Endothelial cell of umbilical vein (primary cell): ENCODE results near the gene GRID1. TPM values are rescaled to one million over a fixed set of nuclear protein-coding genes. Genes with fewer than 3 reads are reported as not detected.

Experiments
- BruUV-seq: library from RNA; stranded (reverse); fragments of 400-500 nt; replicated peaks from 2 replicates; lab custom pipeline; 2021; lab: Mats Ljungman, UMichigan
- CTCF ChIA-PET: fragments of 300-600, 350-600 bp; sonication (Branson Sonifier 250); formaldehyde crosslinking; loops from one replicate; lab custom pipeline; 2021; ENCODE audit warnings: antibody characterized with exemption, inconsistent platforms; lab: Charles Lee
- POLR2A ChIA-PET: fragments of 300-600, 350-600 bp; sonication (Branson Sonifier 250); formaldehyde crosslinking; loops from one replicate; lab custom pipeline; 2021; ENCODE audit warnings: antibody characterized with exemption, inconsistent platforms; lab: Charles Lee
- DNase-seq: peaks from one replicate; pipeline ENCODE4 v3.0.0-alpha.2; 2011; ENCODE audit warnings: low read depth, low spot score
- FAIRE-seq: peaks from 2 replicates; lab custom pipeline; 2011; peaks lifted over from hg19 to GRCh38; lab: Jason Lieb, UNC
- H2AFZ ChIP-seq: 2 replicates; pipeline ENCODE4 v1.6.0; 2012; ENCODE audit warnings: low read depth, low read length, control low read depth, inconsistent platforms
- H3K27ac ChIP-seq: 2 replicates; pipeline ENCODE4 v1.5.1; 2011; ENCODE audit warnings: low read depth, mild to moderate bottlenecking, control low read depth, low read length, moderate library complexity; ENCODE audit not compliant: insufficient read depth
- H3K27me3 ChIP-seq, 2 experiments: 2 replicates each; pipeline versions ENCODE4 v1.6.0 to v1.6.1; 2011; ENCODE audit warnings: low read length in 2 of 2, mixed read lengths in 1 of 2; ENCODE audit not compliant: control insufficient read depth in 2 of 2, insufficient read depth in 2 of 2
- H3K36me3 ChIP-seq, 2 experiments: 2 replicates in 1 of 2; 3 replicates in 1 of 2; pipeline ENCODE4 v1.5.1; 2011; ENCODE audit warnings: low read length in 2 of 2, mild to moderate bottlenecking in 1 of 2, moderate library complexity in 1 of 2; ENCODE audit not compliant: control insufficient read depth in 2 of 2, insufficient read depth in 2 of 2; ENCODE audit errors: extremely low read depth in 1 of 2
- H3K4me1 ChIP-seq: 3 replicates; pipeline ENCODE4 v1.5.1; 2011; ENCODE audit warnings: mild to moderate bottlenecking, low read length; ENCODE audit not compliant: control insufficient read depth, insufficient read depth; ENCODE audit errors: extremely low read depth
- H3K4me2 ChIP-seq: 2 replicates; pipeline ENCODE4 v1.6.1; 2011; ENCODE audit warnings: low read length, control low read depth, mixed read lengths; ENCODE audit not compliant: insufficient read depth
- H3K4me3 ChIP-seq, 3 experiments: fragments of 200-600 bp in 1 of 3; sonication (generic), shearing (Covaris generic) in 1 of 3; replicated peaks in 1 of 3; 2 replicates each; pipeline ENCODE4 v1.5.1; 2011 to 2016; ENCODE audit warnings: control low read depth in 3 of 3, low read length in 3 of 3, mild to moderate bottlenecking in 2 of 3, inconsistent platforms in 1 of 3, low read depth in 1 of 3, moderate library complexity in 1 of 3; ENCODE audit not compliant: insufficient read depth in 1 of 3
- H3K79me2 ChIP-seq: 2 replicates; pipeline ENCODE4 v1.6.0; 2012; ENCODE audit warnings: low read length, inconsistent platforms; ENCODE audit not compliant: control insufficient read depth, insufficient read depth
- H3K9ac ChIP-seq: replicated peaks from 2 replicates; pipeline ENCODE3; 2011; ENCODE audit warnings: low read length, control low read depth; ENCODE audit not compliant: insufficient read depth; ENCODE audit errors: extremely low read depth
- H3K9me1 ChIP-seq: replicated peaks from 3 replicates; pipeline ENCODE4 v1.6.0; 2011; ENCODE audit warnings: mild to moderate bottlenecking, low read length; ENCODE audit not compliant: control insufficient read depth, insufficient read depth; ENCODE audit errors: extremely low read depth
- H3K9me3 ChIP-seq: replicated peaks from 2 replicates; pipeline ENCODE4 v1.5.1; 2012; ENCODE audit warnings: low read length, inconsistent platforms; ENCODE audit not compliant: control insufficient read depth, insufficient read depth
- H4K20me1 ChIP-seq: replicated peaks from 2 replicates; pipeline ENCODE3; 2011; ENCODE audit warnings: mild to moderate bottlenecking, low read length; ENCODE audit not compliant: control insufficient read depth, insufficient read depth; ENCODE audit errors: extremely low read depth
- EZH2 ChIP-seq: IDR thresholded peaks from 2 replicates; pipeline ENCODE4 v1.6.1; 2012; ENCODE audit warnings: borderline replicate concordance, low read depth, mild to moderate bottlenecking, moderate library complexity, low read length, inconsistent platforms; ENCODE audit not compliant: severe bottlenecking
- FOS ChIP-seq: IDR thresholded peaks from 2 replicates; pipeline ENCODE4 v1.6.1; 2011; ENCODE audit warnings: mild to moderate bottlenecking, low read length, moderate library complexity, borderline replicate concordance; ENCODE audit not compliant: insufficient read depth
- GATA2 ChIP-seq: IDR thresholded peaks from 2 replicates; pipeline ENCODE4 v1.7.0; 2011; ENCODE audit warnings: low read depth, mild to moderate bottlenecking, moderate library complexity, mixed read lengths, low read length; ENCODE audit not compliant: insufficient read length, insufficient read depth
- JUN ChIP-seq: IDR thresholded peaks from 2 replicates; pipeline ENCODE4 v1.6.1; 2011; ENCODE audit warnings: borderline replicate concordance, low read depth; ENCODE audit not compliant: insufficient read length, insufficient read depth
- MYC ChIP-seq: IDR thresholded peaks from one replicate; pipeline ENCODE4 v1.6.1; 2011; ENCODE audit warnings: mild to moderate bottlenecking, low read depth, low read length
- POLR2A ChIP-seq: IDR thresholded peaks from 2 replicates; pipeline ENCODE4 v1.6.1; 2012; ENCODE audit warnings: low read depth, mild to moderate bottlenecking, control low read depth, low read length
- POLR2AphosphoS5 ChIP-seq: IDR thresholded peaks from 2 replicates; pipeline ENCODE4 v1.6.1; 2012; ENCODE audit warnings: low read depth, mild to moderate bottlenecking, control low read depth, low read length, moderate library complexity; ENCODE audit not compliant: insufficient read depth
- dilution Hi-C: fragments of 300-500 bp; cut with MboI; formaldehyde crosslinking; loops from one replicate; pipeline ENCODE4 v1.15.0; 2019; ENCODE audit warnings: low sequenced_read_pairs; ENCODE audit not compliant: extremely low pct_ligation_motif_present
- intact Hi-C: fragments of 100-400 bp; cut with micrococcal nuclease; formaldehyde crosslinking; loops from one replicate; pipeline ENCODE4 v1.10.0; 2022
- polyA plus RNA-seq, 4 experiments: library from polyadenylated mRNA; depleted of rRNA in 3 of 4; stranded (reverse) in 3 of 4; unstranded in 1 of 4; fragments of >200 nt; gene quantifications; 2 replicates each; pipeline versions ENCODE4 v1.2.1 to v1.2.3, GENCODE V29; 2011 to 2012; ENCODE audit warnings: missing spikeins in 1 of 4
- total RNA-seq: library from RNA; stranded (reverse); gene quantifications from 2 replicates; pipeline ENCODE4 v1.2.3, GENCODE V29; 2021
- TF ChIP-seq, protein P1 (sequence below), 2 donors: IDR thresholded peaks; 1 replicate in 1 of 2; 2 replicates in 1 of 2; pipeline ENCODE4 v1.5.1; 2011; ENCODE audit warnings: low read length in 2 of 2, mild to moderate bottlenecking in 2 of 2, moderate library complexity in 2 of 2, control low read depth in 1 of 2, inconsistent platforms in 1 of 2, low read depth in 1 of 2; ENCODE audit not compliant: insufficient read depth in 1 of 2; ENCODE audit errors: extremely low read depth in 1 of 2
- TF ChIP-seq, protein P2 (sequence below): IDR thresholded peaks from 2 replicates; pipeline ENCODE4 v1.6.1; 2011; ENCODE audit not compliant: insufficient read depth, insufficient read length

The GRID1 gene
- total and polyA plus RNA-seq, 2 donors (not counting 3 experiments of a cell fraction or from before 2014, with no cell fraction given) = not detected

DNA sequence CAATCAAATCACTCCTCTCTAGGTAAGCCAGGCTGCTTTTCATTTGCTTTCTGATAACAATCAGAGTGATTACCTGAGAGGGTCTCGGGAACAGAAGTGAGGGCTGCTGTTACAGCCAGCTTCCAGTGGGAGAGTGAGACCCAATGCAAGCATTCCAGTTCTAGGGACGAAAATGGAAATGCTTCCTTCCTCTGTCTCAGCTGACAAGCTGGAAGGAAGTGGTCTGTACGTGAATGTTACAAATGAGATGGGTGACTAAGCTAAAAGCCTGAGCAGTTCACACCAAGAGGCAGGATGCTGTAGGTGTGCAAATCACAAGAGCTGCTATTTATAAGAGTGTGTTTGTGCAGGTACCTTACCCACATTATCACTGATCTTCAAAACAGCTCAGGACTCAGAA lies 772.4 kb downstream of the GRID1 start:
- no peak overlapping the region for H3K9ac ChIP-seq
- TF ChIP-seq POLR2A = no peak
- TF ChIP-seq JUN = no peak
- no peak for TF ChIP-seq FOS
- TF ChIP-seq, protein P1, sequence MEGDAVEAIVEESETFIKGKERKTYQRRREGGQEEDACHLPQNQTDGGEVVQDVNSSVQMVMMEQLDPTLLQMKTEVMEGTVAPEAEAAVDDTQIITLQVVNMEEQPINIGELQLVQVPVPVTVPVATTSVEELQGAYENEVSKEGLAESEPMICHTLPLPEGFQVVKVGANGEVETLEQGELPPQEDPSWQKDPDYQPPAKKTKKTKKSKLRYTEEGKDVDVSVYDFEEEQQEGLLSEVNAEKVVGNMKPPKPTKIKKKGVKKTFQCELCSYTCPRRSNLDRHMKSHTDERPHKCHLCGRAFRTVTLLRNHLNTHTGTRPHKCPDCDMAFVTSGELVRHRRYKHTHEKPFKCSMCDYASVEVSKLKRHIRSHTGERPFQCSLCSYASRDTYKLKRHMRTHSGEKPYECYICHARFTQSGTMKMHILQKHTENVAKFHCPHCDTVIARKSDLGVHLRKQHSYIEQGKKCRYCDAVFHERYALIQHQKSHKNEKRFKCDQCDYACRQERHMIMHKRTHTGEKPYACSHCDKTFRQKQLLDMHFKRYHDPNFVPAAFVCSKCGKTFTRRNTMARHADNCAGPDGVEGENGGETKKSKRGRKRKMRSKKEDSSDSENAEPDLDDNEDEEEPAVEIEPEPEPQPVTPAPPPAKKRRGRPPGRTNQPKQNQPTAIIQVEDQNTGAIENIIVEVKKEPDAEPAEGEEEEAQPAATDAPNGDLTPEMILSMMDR (IDR thresholded peaks at IDR 0.05; ENCODE audit: extremely low read depth in 1 of 2, insufficient read depth in 1 of 2, low read depth in 1 of 2, low read length in 2 of 2) = no peak
- no peak for TF ChIP-seq EZH2
- no peak for TF ChIP-seq MYC
- no peak for TF ChIP-seq POLR2AphosphoS5
- TF ChIP-seq, protein P2, sequence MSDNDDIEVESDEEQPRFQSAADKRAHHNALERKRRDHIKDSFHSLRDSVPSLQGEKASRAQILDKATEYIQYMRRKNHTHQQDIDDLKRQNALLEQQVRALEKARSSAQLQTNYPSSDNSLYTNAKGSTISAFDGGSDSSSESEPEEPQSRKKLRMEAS = no peak
- TF ChIP-seq GATA2 = no peak
- BruUV-seq = no TSS peak
- no peaks in the 10 kb centered on the region for H3K36me3 ChIP-seq
- H3K4me2 ChIP-seq = no peak overlapping the region
- no peaks in the 10 kb centered on the region for H3K9me1 ChIP-seq
- DNase-seq (no peak), FAIRE-seq (no peak)
- H2AFZ ChIP-seq = no peak overlapping the region
- no peak overlapping the region for H3K4me3 ChIP-seq
- ChIA-PET CTCF (no interaction called here), POLR2A (no interaction called here)
- H3K27ac ChIP-seq = no peak overlapping the region
- intact Hi-C loops = no loop called here
- no peaks in the 10 kb centered on the region for H3K79me2 ChIP-seq
- H3K4me1 ChIP-seq = no peaks in the 10 kb centered on the region
- dilution Hi-C loops = no loop called here
- H4K20me1 ChIP-seq = no peaks in the 10 kb centered on the region
- no peaks in the 10 kb centered on the region for H3K27me3 ChIP-seq
- H3K9me3 ChIP-seq = no peaks in the 10 kb centered on the region
